OCI-LY1 (cell line): ENCODE results near the gene MBD2.

Source experiments
- EZH2 ChIP-seq: fragments of 200-600 bp; sonication (generic), shearing (Covaris generic); IDR thresholded peaks from 2 replicates; pipeline ENCODE4 v1.8.0; 2017; ENCODE audit warnings: borderline replicate concordance, mixed run types, mild to moderate bottlenecking, antibody characterized with exemption, low read length, moderate library complexity, mixed read lengths
- TF ChIP-seq, protein P1 (sequence below): fragments of 200-600 bp; sonication (generic), shearing (Covaris generic); IDR thresholded peaks from 2 replicates; pipeline ENCODE4 v1.5.1; 2017; ENCODE audit warnings: mild to moderate bottlenecking, antibody characterized with exemption, low read length, moderate library complexity, mixed read lengths

DNA sequence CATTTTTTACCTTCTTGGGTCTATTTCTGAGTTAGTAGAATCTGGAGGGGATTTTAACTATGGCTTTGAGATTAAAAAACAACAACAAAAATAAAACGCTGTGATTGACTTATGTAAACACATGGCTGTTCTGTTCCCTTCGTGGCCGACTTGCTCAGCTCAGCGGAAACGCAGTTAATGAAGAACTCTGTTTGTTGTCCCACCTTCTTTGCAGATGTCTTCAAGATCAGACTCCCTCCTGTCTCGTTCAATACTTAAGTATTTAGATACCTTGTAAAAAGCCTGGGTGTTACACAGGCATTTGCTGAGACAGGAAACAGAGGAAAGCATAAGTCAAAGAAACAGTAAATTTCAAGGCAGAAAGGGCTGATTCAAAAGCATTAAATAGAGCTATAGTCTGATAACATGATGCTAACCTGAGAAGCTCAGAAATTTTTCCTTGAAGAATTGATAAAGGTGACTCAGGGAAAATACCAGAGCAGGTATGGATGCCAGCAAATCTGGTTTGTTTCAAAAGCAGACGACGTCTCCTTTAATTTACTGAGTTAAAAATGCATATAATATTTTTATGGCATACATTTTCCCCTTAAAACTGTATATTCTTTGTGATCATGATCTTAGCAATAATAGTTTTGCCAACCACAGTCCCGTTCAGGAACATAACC lies 23.2 kb upstream of the MBD2 start:
- TF ChIP-seq, protein P1, sequence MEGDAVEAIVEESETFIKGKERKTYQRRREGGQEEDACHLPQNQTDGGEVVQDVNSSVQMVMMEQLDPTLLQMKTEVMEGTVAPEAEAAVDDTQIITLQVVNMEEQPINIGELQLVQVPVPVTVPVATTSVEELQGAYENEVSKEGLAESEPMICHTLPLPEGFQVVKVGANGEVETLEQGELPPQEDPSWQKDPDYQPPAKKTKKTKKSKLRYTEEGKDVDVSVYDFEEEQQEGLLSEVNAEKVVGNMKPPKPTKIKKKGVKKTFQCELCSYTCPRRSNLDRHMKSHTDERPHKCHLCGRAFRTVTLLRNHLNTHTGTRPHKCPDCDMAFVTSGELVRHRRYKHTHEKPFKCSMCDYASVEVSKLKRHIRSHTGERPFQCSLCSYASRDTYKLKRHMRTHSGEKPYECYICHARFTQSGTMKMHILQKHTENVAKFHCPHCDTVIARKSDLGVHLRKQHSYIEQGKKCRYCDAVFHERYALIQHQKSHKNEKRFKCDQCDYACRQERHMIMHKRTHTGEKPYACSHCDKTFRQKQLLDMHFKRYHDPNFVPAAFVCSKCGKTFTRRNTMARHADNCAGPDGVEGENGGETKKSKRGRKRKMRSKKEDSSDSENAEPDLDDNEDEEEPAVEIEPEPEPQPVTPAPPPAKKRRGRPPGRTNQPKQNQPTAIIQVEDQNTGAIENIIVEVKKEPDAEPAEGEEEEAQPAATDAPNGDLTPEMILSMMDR: no peak
- no peak for TF ChIP-seq EZH2
